Thoracic aorta (tissue), 2 donors: ENCODE measurements around the gene TNRC6A. TPM values are rescaled to one million over a fixed set of nuclear protein-coding genes. Genes with fewer than 3 reads are reported as not detected.
"Not testable (repeated sequence)": the region's sequence is repeated elsewhere in the genome, so short reads cannot be mapped to it uniquely, and the experiment has no call there.

ENCODE experiments used
- ATAC-seq: fragments of 150-250 bp; one replicate; pipeline ENCODE4 v1.8.0; 2017; ENCODE audit warnings: low read depth; ENCODE audit not compliant: insufficient number of reproducible peaks, low FRiP score
- DNase-seq: peaks from one replicate; pipeline ENCODE4 v3.0.0-alpha.2; 2020; ENCODE audit warnings: low spot score
- H3K27ac ChIP-seq, 2 donors: fragments of 200-600 bp; sonication (generic); 1 replicate in 1 of 2; 2 replicates in 1 of 2; pipeline ENCODE4 v1.5.1; 2016; ENCODE audit warnings: mild to moderate bottlenecking in 2 of 2, moderate library complexity in 2 of 2
- H3K27me3 ChIP-seq: fragments of 200-600 bp; sonication (generic); replicated peaks from 2 replicates; pipeline ENCODE4 v1.6.0; 2016; ENCODE audit warnings: mild to moderate bottlenecking; ENCODE audit not compliant: insufficient read depth
- H3K36me3 ChIP-seq: fragments of 200-600 bp; sonication (generic); one replicate; pipeline ENCODE4 v1.5.1; 2016
- H3K4me1 ChIP-seq, 2 donors: fragments of 200-600 bp; sonication (generic); 1 replicate in 1 of 2; 2 replicates in 1 of 2; pipeline versions ENCODE4 v1.5.1 to v1.6.0; 2016; ENCODE audit warnings: low read depth in 2 of 2, mild to moderate bottlenecking in 1 of 2; ENCODE audit not compliant: control insufficient read depth in 1 of 2
- H3K4me3 ChIP-seq: fragments of 200-600 bp; sonication (generic); 2 replicates; pipeline ENCODE4 v1.5.1; 2016; ENCODE audit warnings: mild to moderate bottlenecking
- H3K9me3 ChIP-seq: fragments of 200-600 bp; sonication (generic); 2 replicates; pipeline ENCODE4 v1.5.1; 2016
- total RNA-seq, 2 donors: library from RNA; depleted of rRNA; stranded (reverse); fragments of >200 nt; gene quantifications; one replicate each; pipeline versions ENCODE4 v1.1.0 to v1.2.3, GENCODE V29; 2016
- TF ChIP-seq, protein P1 (sequence below): fragments of 200-600 bp; sonication (generic); IDR thresholded peaks from one replicate; pipeline ENCODE4 v1.5.1; 2019; ENCODE audit warnings: antibody characterized with exemption

The TNRC6A gene
- total RNA-seq, 2 donors from 2014 or later, result 45.6 to 85.4 TPM

DNA sequence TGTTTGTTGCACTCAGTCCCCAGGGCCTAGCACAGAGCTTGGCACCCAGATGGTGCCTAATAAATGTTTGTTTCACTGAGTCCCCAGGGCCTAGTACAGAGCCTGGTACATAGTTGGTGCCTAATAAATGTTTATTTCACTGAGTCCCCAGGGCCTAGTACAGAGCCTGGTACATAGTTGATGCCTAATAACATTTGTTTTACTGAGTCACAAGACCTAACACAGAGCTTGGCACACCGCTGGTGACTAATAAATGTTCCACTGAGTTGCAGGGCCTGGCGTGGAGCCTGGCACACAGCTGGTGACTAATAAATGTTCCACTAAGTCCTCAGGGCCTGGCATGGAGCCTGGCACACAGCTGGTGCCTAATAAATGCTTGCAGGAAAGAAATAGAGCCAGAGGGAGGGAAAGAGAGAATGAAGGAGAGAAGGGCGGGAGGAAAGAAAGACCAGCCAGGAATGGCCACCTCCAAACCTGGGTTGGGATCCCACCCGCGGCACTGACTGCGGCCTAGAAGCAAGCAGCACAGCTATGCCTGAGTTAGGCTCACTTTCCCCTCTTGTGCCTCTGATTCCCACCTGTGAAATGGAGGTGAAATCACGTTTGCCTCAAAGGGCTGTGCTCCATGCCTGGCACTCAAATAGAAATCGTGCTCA lies 123.8 kb downstream of the TNRC6A start:
- no peak overlapping the region for H3K4me3 ChIP-seq
- TF ChIP-seq, protein P1, sequence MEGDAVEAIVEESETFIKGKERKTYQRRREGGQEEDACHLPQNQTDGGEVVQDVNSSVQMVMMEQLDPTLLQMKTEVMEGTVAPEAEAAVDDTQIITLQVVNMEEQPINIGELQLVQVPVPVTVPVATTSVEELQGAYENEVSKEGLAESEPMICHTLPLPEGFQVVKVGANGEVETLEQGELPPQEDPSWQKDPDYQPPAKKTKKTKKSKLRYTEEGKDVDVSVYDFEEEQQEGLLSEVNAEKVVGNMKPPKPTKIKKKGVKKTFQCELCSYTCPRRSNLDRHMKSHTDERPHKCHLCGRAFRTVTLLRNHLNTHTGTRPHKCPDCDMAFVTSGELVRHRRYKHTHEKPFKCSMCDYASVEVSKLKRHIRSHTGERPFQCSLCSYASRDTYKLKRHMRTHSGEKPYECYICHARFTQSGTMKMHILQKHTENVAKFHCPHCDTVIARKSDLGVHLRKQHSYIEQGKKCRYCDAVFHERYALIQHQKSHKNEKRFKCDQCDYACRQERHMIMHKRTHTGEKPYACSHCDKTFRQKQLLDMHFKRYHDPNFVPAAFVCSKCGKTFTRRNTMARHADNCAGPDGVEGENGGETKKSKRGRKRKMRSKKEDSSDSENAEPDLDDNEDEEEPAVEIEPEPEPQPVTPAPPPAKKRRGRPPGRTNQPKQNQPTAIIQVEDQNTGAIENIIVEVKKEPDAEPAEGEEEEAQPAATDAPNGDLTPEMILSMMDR, result no peak
- H3K4me1 ChIP-seq, result peaks cover 0 to 7% of the 10 kb centered on the region in 2 donors
- H3K9me3 ChIP-seq, result no peaks in the 10 kb centered on the region
- DNase-seq, result no peak
- no peak overlapping the region for H3K27ac ChIP-seq
- H3K36me3 ChIP-seq, result no peaks in the 10 kb centered on the region
- no peak for ATAC-seq
- H3K27me3 ChIP-seq, result no peaks in the 10 kb centered on the region

DNA sequence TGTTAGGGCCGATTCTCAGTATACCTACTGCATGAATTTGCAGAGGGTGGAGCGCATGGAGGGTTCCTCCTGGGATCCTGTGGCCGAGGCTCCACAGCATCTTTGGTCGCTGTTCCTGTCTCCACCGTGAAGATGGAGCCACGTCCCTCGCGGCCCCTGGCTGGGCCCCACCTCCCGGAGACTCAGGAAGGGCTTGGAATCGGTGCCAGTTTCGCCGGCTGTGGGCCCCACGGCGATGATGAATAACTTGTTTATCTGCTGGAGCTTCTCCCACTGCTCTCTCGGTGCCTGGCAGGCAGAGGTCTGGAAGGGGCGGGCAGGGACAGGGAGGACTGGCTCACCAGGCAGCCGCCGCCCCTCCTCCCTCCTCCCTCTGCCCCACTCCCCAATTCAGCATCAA lies 124.4 kb downstream of the TNRC6A start:
- H3K27ac ChIP-seq, result no peak overlapping the region
- DNase-seq (no peak), ATAC-seq (no peak)

DNA sequence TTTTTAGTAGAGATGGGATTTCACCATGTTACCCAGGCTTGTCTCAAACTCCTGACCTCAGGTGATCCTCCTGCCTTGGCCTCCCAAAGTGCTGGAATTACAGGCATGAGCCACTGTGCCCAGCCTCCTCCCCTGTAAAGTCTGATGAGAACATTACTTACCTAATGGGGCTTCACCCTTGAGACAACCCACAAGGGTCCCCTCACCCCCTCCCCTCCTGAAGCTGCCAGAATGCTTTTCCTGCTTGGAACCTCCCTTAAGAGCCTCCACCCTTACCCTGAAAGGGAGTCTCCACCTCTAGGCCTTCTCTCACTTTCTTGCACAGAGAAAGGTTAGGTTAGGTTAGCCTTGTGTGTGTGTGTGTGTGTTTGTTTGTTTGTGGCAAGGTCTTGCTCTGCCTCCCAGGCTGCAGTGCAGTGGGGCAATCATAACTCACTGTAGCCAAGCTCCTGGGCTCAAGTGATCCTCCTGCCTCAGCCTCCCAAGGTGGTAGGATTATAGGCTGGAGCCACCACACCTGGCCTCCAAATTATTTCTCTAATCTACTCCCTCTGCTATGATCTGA lies 125.2 kb downstream of the TNRC6A start:
- Histone ChIP-seq H3K27ac (no peak overlapping the region), H3K27me3 (no peaks in the 10 kb centered on the region), H3K4me3 (no peak overlapping the region), H3K9me3 (no peaks in the 10 kb centered on the region), H3K36me3 (no peaks in the 10 kb centered on the region), H3K4me1 (peaks cover 0 to 7% of the 10 kb centered on the region in 2 donors)
- TF ChIP-seq, protein P1, result no peak
- DNase-seq (no peak), ATAC-seq (no peak)

More for the DNA sequence above, 124.4 kb downstream of the TNRC6A start:
- TF ChIP-seq, protein P1, result no peak
- peaks cover 0 to 7% of the 10 kb centered on the region in 2 donors for H3K4me1 ChIP-seq
- H3K36me3 ChIP-seq, result no peaks in the 10 kb centered on the region
- H3K9me3 ChIP-seq, result no peaks in the 10 kb centered on the region
- H3K27me3 ChIP-seq, result no peaks in the 10 kb centered on the region
- H3K4me3 ChIP-seq, result no peak overlapping the region

DNA sequence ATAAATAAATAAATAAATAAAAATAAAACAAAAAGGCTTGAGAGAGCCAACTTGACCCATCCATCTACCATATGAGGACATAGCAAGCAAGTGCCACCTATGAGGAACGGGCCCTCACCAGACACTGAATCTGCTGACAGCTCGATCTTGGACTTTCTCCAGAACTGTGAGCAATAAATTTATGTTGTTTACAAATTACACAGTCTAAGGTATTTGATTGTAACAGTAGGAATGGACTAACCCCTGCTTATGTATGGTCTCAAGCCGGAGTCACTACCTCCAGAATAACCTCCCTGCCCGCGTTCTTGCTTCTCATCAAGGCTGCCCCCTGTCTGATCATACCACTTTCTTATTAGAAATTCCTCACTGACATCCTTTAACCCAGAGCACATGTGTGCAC lies 126.2 kb downstream of the TNRC6A start:
- peaks cover 0 to 7% of the 10 kb centered on the region in 2 donors for H3K4me1 ChIP-seq
- no peaks in the 10 kb centered on the region for H3K9me3 ChIP-seq
- H3K4me3 ChIP-seq, result no peak overlapping the region
- DNase-seq (no peak), ATAC-seq (no peak)
- TF ChIP-seq, protein P1, result no peak
- H3K27ac ChIP-seq, result no peak overlapping the region
- H3K36me3 ChIP-seq, result no peaks in the 10 kb centered on the region
- no peaks in the 10 kb centered on the region for H3K27me3 ChIP-seq

DNA sequence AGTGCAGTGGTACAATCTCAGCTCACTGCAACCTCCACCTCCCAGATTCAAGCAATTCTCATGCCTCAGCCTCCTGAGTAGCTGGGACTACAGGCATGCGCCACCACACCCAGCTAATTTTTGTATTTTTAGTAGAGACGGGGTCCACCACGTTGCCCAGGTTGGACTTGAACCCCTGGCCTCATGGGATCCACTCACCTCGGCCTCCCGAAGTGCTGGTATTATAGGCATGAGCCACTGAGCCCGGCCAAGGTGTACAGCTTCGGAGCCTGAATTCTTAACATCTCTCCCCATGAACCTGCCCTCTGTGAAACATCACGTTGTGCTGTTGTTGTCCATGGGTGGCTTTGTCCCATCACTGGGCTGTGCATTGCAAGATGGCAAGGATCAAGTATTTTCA lies 127.4 kb downstream of the TNRC6A start:
- not testable (repeated sequence) for DNase-seq, H3K27ac ChIP-seq, H3K27me3 ChIP-seq, H3K9me3 ChIP-seq, H3K36me3 ChIP-seq, H3K4me3 ChIP-seq, ATAC-seq, H3K4me1 ChIP-seq
